WTC11 (cell line): ENCODE results near the gene CGN. TPM values are rescaled to one million over a fixed set of nuclear protein-coding genes. Genes with fewer than 3 reads are reported as not detected.

Source experiments
- ATAC-seq: fragments of 200-7000 bp; cut with Tn5 transposase; 2 replicates; pipeline ENCODE4 v1.10.0; 2021; ENCODE audit warnings: mild to moderate bottlenecking, moderate library complexity
- CTCF ChIA-PET: fragments of 300-600 bp; sonication (Branson Sonifier 250); formaldehyde crosslinking; loops from one replicate; lab custom pipeline; 2021; ENCODE audit warnings: antibody characterized with exemption; lab: Charles Lee
- POLR2A ChIA-PET: fragments of 350-600 bp; sonication (Branson Sonifier 250); formaldehyde crosslinking; loops from one replicate; lab custom pipeline; 2021; ENCODE audit warnings: antibody characterized with exemption; lab: Charles Lee
- DNase-seq: peaks from one replicate; pipeline ENCODE4 v3.0.0; 2021; ENCODE audit warnings: low spot score
- H3K27ac Mint-ChIP-seq: 2 replicates; pipeline ENCODE4 v1.8.0; 2021; ENCODE audit warnings: mixed read lengths
- H3K27me3 Mint-ChIP-seq: 2 replicates; pipeline ENCODE4 v1.8.0; 2021; ENCODE audit warnings: low read depth, mild to moderate bottlenecking, moderate library complexity, mixed read lengths
- H3K36me3 Mint-ChIP-seq: 2 replicates; pipeline ENCODE4 v1.8.0; 2021; ENCODE audit warnings: mixed read lengths
- H3K4me1 Mint-ChIP-seq: 2 replicates; pipeline ENCODE4 v1.8.0; 2022; ENCODE audit warnings: mixed read lengths
- H3K4me3 Mint-ChIP-seq: 2 replicates; pipeline ENCODE4 v1.8.0; 2021; ENCODE audit warnings: mild to moderate bottlenecking, moderate library complexity, mixed read lengths
- H3K9me3 Mint-ChIP-seq: 2 replicates; pipeline ENCODE4 v1.8.0; 2021; ENCODE audit warnings: mixed read lengths
- E2F1 ChIP-seq: sonication (generic); formaldehyde crosslinking; IDR thresholded peaks from 2 replicates; pipeline ENCODE4 v1.8.0; 2022; ENCODE audit warnings: mild to moderate bottlenecking, missing genetic modification reagents
- E2F5 ChIP-seq: sonication (generic); formaldehyde crosslinking; IDR thresholded peaks from 2 replicates; pipeline ENCODE4 v1.8.1; 2022; ENCODE audit warnings: mild to moderate bottlenecking, moderate library complexity, missing genetic modification reagents
- ETV6 ChIP-seq: sonication (generic); formaldehyde crosslinking; IDR thresholded peaks from 2 replicates; pipeline ENCODE4 v1.8.1; 2022; ENCODE audit warnings: mild to moderate bottlenecking, missing genetic modification reagents
- FOXK1 ChIP-seq: sonication (generic); formaldehyde crosslinking; IDR thresholded peaks from 2 replicates; pipeline ENCODE4 v1.8.0; 2022; ENCODE audit warnings: mild to moderate bottlenecking, moderate library complexity, missing genetic modification reagents
- FOXP1 ChIP-seq: sonication (generic); formaldehyde crosslinking; IDR thresholded peaks from 2 replicates; pipeline ENCODE4 v1.8.0; 2022; ENCODE audit warnings: missing genetic modification reagents, mild to moderate bottlenecking, moderate library complexity, borderline replicate concordance
- FOXP4 ChIP-seq: sonication (generic); formaldehyde crosslinking; IDR thresholded peaks from 2 replicates; pipeline ENCODE4 v1.8.0; 2022; ENCODE audit warnings: mild to moderate bottlenecking, missing genetic modification reagents
- IRF1 ChIP-seq: sonication (generic); formaldehyde crosslinking; IDR thresholded peaks from 2 replicates; pipeline ENCODE4 v1.8.0; 2023; ENCODE audit warnings: missing genetic modification reagents
- JAZF1 ChIP-seq: fragments of 250-450 bp; sonication (Bioruptor Pico); IDR thresholded peaks from 2 replicates; pipeline ENCODE4 v1.9.0; 2021; ENCODE audit warnings: moderate library complexity, mild to moderate bottlenecking, inconsistent platforms
- JUN ChIP-seq: sonication (generic); formaldehyde crosslinking; IDR thresholded peaks from 2 replicates; pipeline ENCODE4 v1.8.0; 2023; ENCODE audit warnings: mild to moderate bottlenecking, missing genetic modification reagents
- MAX ChIP-seq: sonication (generic); formaldehyde crosslinking; IDR thresholded peaks from 2 replicates; pipeline ENCODE4 v1.8.0; 2022; ENCODE audit warnings: mild to moderate bottlenecking, missing genetic modification reagents
- MLX ChIP-seq: sonication (generic); formaldehyde crosslinking; IDR thresholded peaks from 2 replicates; pipeline ENCODE4 v1.8.1; 2023; ENCODE audit warnings: mild to moderate bottlenecking, missing genetic modification reagents, moderate library complexity
- MXD4 ChIP-seq: fragments of 250-450 bp; sonication (Bioruptor Pico); IDR thresholded peaks from 2 replicates; pipeline ENCODE4 v1.8.0; 2021; ENCODE audit warnings: mild to moderate bottlenecking, moderate library complexity, borderline replicate concordance
- NFATC4 ChIP-seq: fragments of 250-450 bp; sonication (Bioruptor Pico); IDR thresholded peaks from 2 replicates; pipeline ENCODE4 v1.9.0; 2021; ENCODE audit warnings: mild to moderate bottlenecking
- OVOL2 ChIP-seq: fragments of 250-450 bp; sonication (Bioruptor Pico); IDR thresholded peaks from 2 replicates; pipeline ENCODE4 v1.9.0; 2021; ENCODE audit warnings: mild to moderate bottlenecking, borderline replicate concordance
- PRRX2 ChIP-seq: fragments of 250-450 bp; sonication (Bioruptor Pico); IDR thresholded peaks from 2 replicates; pipeline ENCODE4 v1.8.0; 2021; ENCODE audit warnings: mild to moderate bottlenecking
- RELA ChIP-seq: sonication (generic); formaldehyde crosslinking; IDR thresholded peaks from 2 replicates; pipeline ENCODE4 v1.8.1; 2022; ENCODE audit warnings: missing genetic modification reagents, mild to moderate bottlenecking, borderline replicate concordance
- ZMAT4 ChIP-seq: fragments of 250-450 bp; sonication (Bioruptor Pico); IDR thresholded peaks from 2 replicates; pipeline ENCODE4 v1.9.0; 2021; ENCODE audit warnings: mild to moderate bottlenecking
- ZNF232 ChIP-seq: sonication (generic); formaldehyde crosslinking; IDR thresholded peaks from 2 replicates; pipeline ENCODE4 v1.8.0; 2022; ENCODE audit warnings: mild to moderate bottlenecking, missing genetic modification reagents
- ZNF396 ChIP-seq: fragments of 250-450 bp; sonication (Bioruptor Pico); IDR thresholded peaks from 2 replicates; pipeline ENCODE4 v1.8.0; 2021; ENCODE audit warnings: mild to moderate bottlenecking, moderate library complexity, borderline replicate concordance
- ZNF416 ChIP-seq: fragments of 250-450 bp; sonication (Bioruptor Pico); IDR thresholded peaks from 2 replicates; pipeline ENCODE4 v1.9.0; 2021; ENCODE audit warnings: mild to moderate bottlenecking, inconsistent platforms
- ZNF423 ChIP-seq: fragments of 250-450 bp; sonication (Bioruptor Pico); IDR thresholded peaks from 2 replicates; pipeline ENCODE4 v2.1.2; 2022; ENCODE audit warnings: mild to moderate bottlenecking, moderate library complexity
- ZNF425 ChIP-seq: fragments of 250-450 bp; sonication (Bioruptor Pico); conservative IDR thresholded peaks from 2 replicates; pipeline ENCODE4 v1.9.0; 2021; ENCODE audit warnings: mild to moderate bottlenecking
- ZNF532 ChIP-seq: fragments of 250-450 bp; sonication (Bioruptor Pico); IDR thresholded peaks from 2 replicates; pipeline ENCODE4 v1.9.0; 2021; ENCODE audit warnings: mild to moderate bottlenecking, borderline replicate concordance
- total RNA-seq: library from RNA; stranded (reverse); gene quantifications from 3 replicates; pipeline ENCODE4 v1.2.3, GENCODE V29; 2021

The CGN gene
- total RNA-seq, 1 experiment from 2014 or later, result 68.7 TPM

GRCh38 chr1:151574575-151575529 is 63.7 kb downstream of the CGN start (continued):
- TF ChIP-seq E2F5 (CRISPR knock-in tag) (no peak), ZNF532 (no peak), PRRX2 (no peak), OVOL2 (CRISPR knock-in tag) (no peak), JAZF1 (CRISPR knock-in tag) (no peak), MAX (CRISPR knock-in tag) (no peak), IRF1 (no peak), FOXP4 (no peak), ZNF232 (no peak), MXD4 (CRISPR knock-in tag) (no peak), ZNF423 (CRISPR knock-in tag) (no peak)

GRCh38 chr1:151577173-151577572 is 66.0 kb downstream of the CGN start:
- ChIA-PET POLR2A (interaction anchor here (0.7 kb wide), 1 partner anchor 66 kb away, joined by 3 read pairs; the partner anchor contains the start of gene CGN), CTCF (interaction anchor here (0.7 to 1.9 kb wide), 5 partner anchors 15 to 116 kb away, joined by 3 to 11 read pairs (median 3); no protein-coding TSS in a partner anchor)
- Mint-ChIP-seq H3K9me3 (no peaks in the 10 kb centered on the region), H3K4me1 (peaks cover 11% of the 10 kb centered on the region), H3K27ac (peak overlapping the region; percentile 3; the same call in 1 of the 2 replicates), H3K36me3 (peaks cover 29% of the 10 kb centered on the region), H3K27me3 (no peaks in the 10 kb centered on the region), H3K4me3 (no peak overlapping the region)
- DNase-seq (peak; percentile 18), ATAC-seq (peak; percentile 90)
- TF ChIP-seq MLX (CRISPR knock-in tag) (no peak), ZNF396 (CRISPR knock-in tag) (no peak), FOXK1 (CRISPR knock-in tag) (no peak), NFATC4 (no peak), ZNF423 (CRISPR knock-in tag) (no peak), JUN (CRISPR knock-in tag) (no peak), ZNF425 (CRISPR knock-in tag) (no peak), RELA (CRISPR knock-in tag) (no peak), ZNF232 (no peak), E2F1 (CRISPR knock-in tag) (no peak), ETV6 (no peak), FOXP1 (CRISPR knock-in tag) (no peak), ZNF416 (CRISPR knock-in tag) (no peak), ZMAT4 (CRISPR knock-in tag) (no peak)
